Breast epithelium (tissue), 3 donors: ENCODE measurements around the gene SUSD6.

Source experiments
- CTCF ChIP-seq, 3 donors: fragments of 450-650 bp; IDR thresholded peaks; one replicate each; pipeline ENCODE4 v1.5.1; 2016 to 2017; ENCODE audit warnings: antibody characterized with exemption in 3 of 3, mild to moderate bottlenecking in 3 of 3, moderate library complexity in 3 of 3
- POLR2A ChIP-seq: fragments of 450-650 bp; IDR thresholded peaks from one replicate; pipeline ENCODE4 v1.6.1; 2016; ENCODE audit warnings: antibody characterized with exemption, mild to moderate bottlenecking, moderate library complexity

GRCh38 chr14:69684461-69685217 is 73.2 kb downstream of the SUSD6 start:
- no peak for TF ChIP-seq CTCF (IDR thresholded peaks at IDR 0.05)
- TF ChIP-seq POLR2A: no peak
